ENCODE results near the gene SLC24A3. TPM values are rescaled to one million over a fixed set of nuclear protein-coding genes. Genes with fewer than 3 reads are reported as not detected.

SLC24A3 gene
- total and polyA plus RNA-seq, 2 of the 13 experiments (the other 11 are each of a cell fraction or from before 2014, with no cell fraction given): not detected

DNA sequence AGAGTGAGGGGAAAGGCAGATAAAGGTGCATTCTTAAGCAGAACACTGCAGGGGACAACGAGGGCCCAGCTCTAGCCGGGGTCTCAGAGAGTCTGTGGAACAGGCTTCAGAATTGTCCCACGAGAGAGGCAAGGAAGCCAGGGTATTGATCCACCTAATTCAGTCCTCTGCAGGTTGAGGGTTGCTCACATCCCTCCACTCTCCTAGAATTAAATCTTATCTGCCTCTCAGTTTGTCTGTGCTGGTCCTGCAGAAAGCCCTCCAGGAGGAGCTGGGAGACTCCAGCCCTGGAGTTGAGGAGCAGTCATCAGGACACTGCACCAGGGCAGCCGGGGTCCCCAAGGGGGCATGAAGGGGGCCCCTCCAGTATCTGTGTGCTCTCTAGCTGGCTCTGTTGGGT is 39.1 kb downstream of the SLC24A3 start:
- no peak overlapping the region for H3K4me2 ChIP-seq (ENCODE audit: low read depth, low read length)
- no peaks in the 10 kb centered on the region for H3K36me3 ChIP-seq (replicated peaks in 1 of 2; ENCODE audit: control insufficient read depth in 1 of 2, insufficient read depth in 2 of 2, low read length in 2 of 2)
- no peak overlapping the region for H3K27ac ChIP-seq (ENCODE audit: extremely low read length, insufficient read depth, low read length)
- DNase-seq (ENCODE audit: low spot score) (no peak), FAIRE-seq (no peak), ATAC-seq (no peak; the same call in 2 of the 3 replicates)
- intact Hi-C loops (cut with micrococcal nuclease; ENCODE audit: unreplicated experiment) (no loop called here), in situ Hi-C loops (cut with HindIII; ENCODE audit: extremely low pct_ligation_motif_present, low pct_unique_long_range_greater_than_20kb) (no loop called here)
- no peaks in the 10 kb centered on the region for H3K79me2 ChIP-seq (ENCODE audit: insufficient read depth, low read length)
- BruUV-seq (replicated peaks): no TSS peak
- H4K20me1 ChIP-seq (ENCODE audit: insufficient read depth, low read length): no peaks in the 10 kb centered on the region
- H3K9me3 ChIP-seq (ENCODE audit: low read length): no peaks in the 10 kb centered on the region
- 36% methylated on average over 4 of the region's 4 CpGs for WGBS (ENCODE audit: low lambda C conversion rate)
- no peaks in the 10 kb centered on the region for H3K27me3 ChIP-seq (ENCODE audit: control insufficient read depth in 1 of 2, insufficient read depth in 2 of 2, low read length in 2 of 2)
- POLR2A ChIA-PET: no interaction called here
- no peaks in the 10 kb centered on the region for H3K4me1 ChIP-seq (ENCODE audit: insufficient read depth, low read length)
- H2AFZ ChIP-seq (ENCODE audit: low read length): no peak overlapping the region
- CTCF ChIA-PET (ENCODE audit: low intra/inter-chr PET ratio, low total read pairs): no interaction called here
- no peak overlapping the region for H3K9ac ChIP-seq (ENCODE audit: insufficient read depth, low read depth, low read length)
- no peak overlapping the region for H3K4me3 ChIP-seq (replicated peaks in 1 of 3; ENCODE audit: insufficient read depth in 1 of 3, low read depth in 2 of 3, low read length in 3 of 3)
- no peak for TF ChIP-seq ZNF772 (CRISPR knock-in tag; IDR thresholded peaks at IDR 0.05)
- no peak for TF ChIP-seq ZNF432 (CRISPR knock-in tag; IDR thresholded peaks at IDR 0.05; ENCODE audit: borderline replicate concordance)
- TF ChIP-seq ZNF335 (CRISPR knock-in tag; IDR thresholded peaks at IDR 0.05): no peak
- TF ChIP-seq, protein P1, sequence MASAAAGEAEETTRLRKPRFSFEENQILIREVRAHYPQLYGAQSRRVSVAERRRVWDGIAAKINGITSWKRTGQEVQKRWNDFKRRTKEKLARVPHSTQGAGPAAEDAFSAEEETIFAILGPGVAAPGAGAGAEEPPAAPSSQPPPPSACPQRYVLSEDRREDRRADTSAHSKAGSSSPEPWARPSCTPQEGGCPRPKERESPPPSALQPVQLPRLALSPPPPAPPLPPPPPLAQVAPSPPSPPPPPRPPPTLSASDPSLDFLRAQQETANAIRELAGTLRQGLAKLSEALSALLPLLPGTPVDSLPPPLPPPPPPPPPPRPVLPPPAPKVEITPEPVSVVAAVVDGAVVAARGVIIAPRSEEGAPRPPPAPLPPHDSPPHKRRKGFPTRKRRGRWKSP (CRISPR knock-in tag; IDR thresholded peaks at IDR 0.05): no peak
- TF ChIP-seq MAFK (conservative IDR thresholded peaks at IDR 0.05 in 1 of 2, IDR thresholded peaks at IDR 0.05 in 1 of 2; ENCODE audit: low read length in 2 of 2): no peak
- TF ChIP-seq RERE (CRISPR knock-in tag; IDR thresholded peaks at IDR 0.05; ENCODE audit: low read depth): no peak
- no peak for TF ChIP-seq GZF1 (CRISPR knock-in tag; IDR thresholded peaks at IDR 0.05)
- TF ChIP-seq MED8 (CRISPR knock-in tag; IDR thresholded peaks at IDR 0.05; ENCODE audit: insufficient replicate concordance): no peak
- TF ChIP-seq RELA (CRISPR knock-in tag; IDR thresholded peaks at IDR 0.05): no peak
- no peak for TF ChIP-seq TOPORS (CRISPR knock-in tag; IDR thresholded peaks at IDR 0.05)
- no peak for TF ChIP-seq KDM6A (CRISPR knock-in tag; IDR thresholded peaks at IDR 0.05; ENCODE audit: low read depth)
- TF ChIP-seq SRSF4 (IDR thresholded peaks at IDR 0.05; ENCODE audit: low read depth, low read length, poor library complexity, severe bottlenecking): no peak
- no peak for TF ChIP-seq ZNF343 (CRISPR knock-in tag; IDR thresholded peaks at IDR 0.05)
- TF ChIP-seq ELF4 (CRISPR knock-in tag; IDR thresholded peaks at IDR 0.05; ENCODE audit: borderline replicate concordance): no peak
- TF ChIP-seq, protein P2, sequence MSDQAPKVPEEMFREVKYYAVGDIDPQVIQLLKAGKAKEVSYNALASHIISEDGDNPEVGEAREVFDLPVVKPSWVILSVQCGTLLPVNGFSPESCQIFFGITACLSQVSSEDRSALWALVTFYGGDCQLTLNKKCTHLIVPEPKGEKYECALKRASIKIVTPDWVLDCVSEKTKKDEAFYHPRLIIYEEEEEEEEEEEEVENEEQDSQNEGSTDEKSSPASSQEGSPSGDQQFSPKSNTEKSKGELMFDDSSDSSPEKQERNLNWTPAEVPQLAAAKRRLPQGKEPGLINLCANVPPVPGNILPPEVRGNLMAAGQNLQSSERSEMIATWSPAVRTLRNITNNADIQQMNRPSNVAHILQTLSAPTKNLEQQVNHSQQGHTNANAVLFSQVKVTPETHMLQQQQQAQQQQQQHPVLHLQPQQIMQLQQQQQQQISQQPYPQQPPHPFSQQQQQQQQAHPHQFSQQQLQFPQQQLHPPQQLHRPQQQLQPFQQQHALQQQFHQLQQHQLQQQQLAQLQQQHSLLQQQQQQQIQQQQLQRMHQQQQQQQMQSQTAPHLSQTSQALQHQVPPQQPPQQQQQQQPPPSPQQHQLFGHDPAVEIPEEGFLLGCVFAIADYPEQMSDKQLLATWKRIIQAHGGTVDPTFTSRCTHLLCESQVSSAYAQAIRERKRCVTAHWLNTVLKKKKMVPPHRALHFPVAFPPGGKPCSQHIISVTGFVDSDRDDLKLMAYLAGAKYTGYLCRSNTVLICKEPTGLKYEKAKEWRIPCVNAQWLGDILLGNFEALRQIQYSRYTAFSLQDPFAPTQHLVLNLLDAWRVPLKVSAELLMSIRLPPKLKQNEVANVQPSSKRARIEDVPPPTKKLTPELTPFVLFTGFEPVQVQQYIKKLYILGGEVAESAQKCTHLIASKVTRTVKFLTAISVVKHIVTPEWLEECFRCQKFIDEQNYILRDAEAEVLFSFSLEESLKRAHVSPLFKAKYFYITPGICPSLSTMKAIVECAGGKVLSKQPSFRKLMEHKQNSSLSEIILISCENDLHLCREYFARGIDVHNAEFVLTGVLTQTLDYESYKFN (CRISPR knock-in tag; conservative IDR thresholded peaks at IDR 0.05): no peak
